Measurements from ENCODE around the gene KCNIP4. TPM values are rescaled to one million over a fixed set of nuclear protein-coding genes. Genes with fewer than 3 reads are reported as not detected.

The KCNIP4 gene
- total and polyA plus RNA-seq, 2 of the 8 experiments (the other 6 are each of a cell fraction or from before 2014, with no cell fraction given), result 0.06 TPM; not detected in 1

- Histone ChIP-seq H2BK20ac (ENCODE audit: low read length) (no peak overlapping the region), H3K18ac (ENCODE audit: extremely low read depth, low read length) (no peak overlapping the region), H3K23ac (ENCODE audit: insufficient read length) (no peak overlapping the region), H3K9ac (replicated peaks in 1 of 4; ENCODE audit: extremely low read depth in 1 of 4, low read depth in 3 of 4, low read length in 3 of 4) (no peak overlapping the region), H3K56ac (replicated peaks; ENCODE audit: insufficient read length, low read depth, low read length) (no peak overlapping the region), H4K5ac (ENCODE audit: insufficient read length, low read depth, low read length) (no peak overlapping the region), H3K4me1 (replicated peaks in 1 of 4; ENCODE audit: control insufficient read depth in 3 of 4, insufficient read depth in 4 of 4, low read length in 3 of 4) (no peaks in the 10 kb centered on the region), H3K4me2 (ENCODE audit: insufficient read depth in 1 of 2, low read depth in 2 of 2, low read length in 2 of 2) (no peak overlapping the region), H2AFZ (ENCODE audit: low read length) (no peak overlapping the region), H4K8ac (ENCODE audit: extremely low read depth, insufficient read depth, low read length) (no peak overlapping the region), H3K27ac (ENCODE audit: low read depth, low read length) (no peak overlapping the region), H3K36me3 (ENCODE audit: control insufficient read depth in 2 of 4, insufficient read depth in 4 of 4, low read length in 3 of 4) (no peaks in the 10 kb centered on the region), H2BK12ac (ENCODE audit: low read depth, low read length) (no peak overlapping the region), H3K14ac (ENCODE audit: insufficient read length) (no peak overlapping the region), H3K9me3 (ENCODE audit: insufficient read depth in 2 of 2, low read depth in 1 of 2, low read length in 1 of 2) (no peaks in the 10 kb centered on the region), H4K91ac (replicated peaks; ENCODE audit: insufficient read length, low read length) (no peak overlapping the region), H2BK5ac (ENCODE audit: low read depth, low read length) (no peak overlapping the region), H3K4me3 (ENCODE audit: extremely low read depth in 1 of 4, insufficient read depth in 2 of 4, low read depth in 3 of 4, low read length in 4 of 4) (no peak overlapping the region), H3K79me2 (ENCODE audit: control insufficient read depth in 1 of 2, insufficient read depth in 2 of 2, low read length in 2 of 2) (no peaks in the 10 kb centered on the region), H4K20me1 (replicated peaks in 1 of 2; ENCODE audit: control insufficient read depth in 1 of 2, insufficient read depth in 2 of 2, low read length in 2 of 2) (no peaks in the 10 kb centered on the region), H2AK5ac (ENCODE audit: low read depth, low read length) (no peak overlapping the region), H2BK120ac (replicated peaks; ENCODE audit: low read depth, low read length) (no peak overlapping the region), H3K4ac (replicated peaks; ENCODE audit: insufficient read length, low read depth, low read length) (peak overlapping the region; percentile 1), H3K27me3 (replicated peaks in 1 of 4; ENCODE audit: control insufficient read depth in 3 of 4, extremely low read depth in 1 of 4, insufficient read depth in 3 of 4, low read length in 3 of 4) (no peaks in the 10 kb centered on the region), H3K79me1 (ENCODE audit: low read depth, low read length) (no peaks in the 10 kb centered on the region), H3K23me2 (ENCODE audit: low read depth, low read length) (no peaks in the 10 kb centered on the region; the same call in 1 of the 2 replicates), H2BK15ac (ENCODE audit: low read length) (no peak overlapping the region)
- TF ChIP-seq PHF8 (conservative IDR thresholded peaks at IDR 0.05; ENCODE audit: low read depth, low read length) (no peak), POLR2A (IDR thresholded peaks at IDR 0.05; ENCODE audit: control extremely low read depth in 1 of 2, low read depth in 2 of 2, low read length in 2 of 2) (no peak)
- ChIA-PET CTCF (ENCODE audit: partially characterized antibody) (interaction anchor here (0.6 kb wide), 2 partner anchors 107 to 175 kb away, joined by 3 read pairs; no protein-coding TSS in a partner anchor), POLR2A (ENCODE audit: partially characterized antibody) (interaction anchor here (1.8 kb wide), 1 partner anchor 11 kb away, joined by 5 read pairs; no protein-coding TSS in a partner anchor)
- 83% methylated on average over 3 of the region's 3 CpGs; no CpG with 5 or more reads in 1 of the 2 experiments for WGBS, 2 experiments (ENCODE audit: extremely low coverage in 1 of 2, insufficient coverage in 1 of 2, insufficient read length in 1 of 2, insufficient replicate concordance in 2 of 2, low coverage in 1 of 2, low lambda C conversion rate in 2 of 2, missing lambda C conversion rate in 1 of 2)
- no peak for FAIRE-seq
- no peak for DNase-seq (ENCODE audit: low read depth in 1 of 2, low spot score in 2 of 2)
These were observed 1260.7 kb downstream of the KCNIP4 start for GRCh38 chr4:20687864-20688263.

Measured in H1 (cell line).